Skin epidermis (tissue), 12 donors: ENCODE results near the gene ACSM2A.
"Not testable (repeated sequence)": the region's sequence is repeated elsewhere in the genome, so short reads cannot be mapped to it uniquely, and the experiment has no call there.

ENCODE experiments used
- H3K27ac ChIP-seq, 21 experiments: fragments of 200-600 bp; sonication (generic) in 11 of 21; one replicate each; pipeline ENCODE4 v1.5.0; 2020; ENCODE audit warnings: mild to moderate bottlenecking in 3 of 21, inconsistent platforms in 2 of 21, moderate library complexity in 2 of 21
- H3K4me3 ChIP-seq, 7 experiments: fragments of 200-600 bp; sonication (generic) in 2 of 7; one replicate each; pipeline ENCODE4 v1.5.0; 2020; ENCODE audit warnings: inconsistent platforms in 2 of 7, mild to moderate bottlenecking in 2 of 7, moderate library complexity in 1 of 7

Gene ACSM2A

DNA sequence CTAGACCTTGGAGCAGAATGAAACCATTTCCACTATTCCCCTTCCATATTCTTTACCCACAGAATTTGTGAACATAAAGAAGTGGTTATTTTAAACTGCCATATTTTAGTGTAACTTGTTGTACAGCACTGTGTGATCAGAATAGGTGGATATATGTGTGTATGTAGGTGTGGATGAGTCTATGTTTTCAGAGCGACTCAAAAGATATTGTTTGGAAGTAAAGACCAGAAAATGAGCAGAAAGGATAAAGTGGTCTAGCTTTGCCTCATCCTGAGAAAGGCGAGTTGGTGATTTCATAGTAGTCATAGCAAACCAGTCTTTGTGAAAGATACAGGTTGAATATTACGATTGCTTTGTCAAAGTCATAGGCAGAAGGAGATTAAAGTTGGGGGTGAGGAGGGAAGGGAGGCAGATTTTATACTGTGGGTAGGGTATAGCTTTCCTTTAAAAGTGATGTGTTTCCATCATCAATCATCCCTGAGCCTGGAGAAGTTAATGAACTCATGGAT lies 81.0 kb downstream of the ACSM2A start:
- not testable (repeated sequence) for H3K27ac ChIP-seq, H3K4me3 ChIP-seq

DNA sequence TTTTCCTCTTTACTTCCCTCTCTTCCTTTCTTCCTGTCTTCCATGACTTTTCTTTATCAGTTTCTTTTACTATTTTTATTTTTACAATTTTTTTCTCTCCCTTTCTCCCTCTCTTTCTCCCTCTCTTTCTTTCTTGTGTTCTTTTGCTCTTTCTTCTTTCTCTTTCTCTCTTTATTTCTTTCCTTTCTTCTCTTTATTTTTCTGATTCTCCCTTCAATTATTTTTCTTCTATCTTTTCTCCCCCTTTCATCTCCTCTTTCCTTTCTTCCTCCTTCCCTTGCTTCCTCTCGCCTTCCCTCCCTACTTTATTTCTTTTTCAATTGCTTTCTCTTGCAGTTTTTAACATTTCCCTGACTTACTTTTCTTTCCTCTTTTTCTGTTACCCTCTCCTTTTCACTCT lies 85.3 kb downstream of the ACSM2A start:
- not testable (repeated sequence) for H3K27ac ChIP-seq, H3K4me3 ChIP-seq
